Measurements from ENCODE around the gene LRRC18. TPM values are rescaled to one million over a fixed set of nuclear protein-coding genes. Genes with fewer than 3 reads are reported as not detected.

Gene LRRC18
- total RNA-seq, 1 donor from 2014 or later: not detected

- Histone ChIP-seq H3K27me3 (no peaks in the 10 kb centered on the region), H3K27ac (no peak overlapping the region), H3K36me3 (no peaks in the 10 kb centered on the region), H3K4me1 (no peaks in the 10 kb centered on the region), H3K9me3 (no peaks in the 10 kb centered on the region), H3K4me3 (no peak overlapping the region)
- no peak for TF ChIP-seq CTCF (IDR thresholded peaks at IDR 0.05)
- intact Hi-C loops (cut with DNase I): no loop called here
- peak in 1 of 2 donors; percentile 55 for DNase-seq (ENCODE audit: low spot score in 2 of 2)
These were observed 4.8 kb downstream of the LRRC18 start for GRCh38 chr10:48934672-48935501.

GRCh38 chr10:48932831-48933664, 6.6 kb downstream of the LRRC18 start:
- Histone ChIP-seq H3K27ac (no peak overlapping the region), H3K36me3 (no peaks in the 10 kb centered on the region), H3K4me1 (no peaks in the 10 kb centered on the region), H3K27me3 (no peaks in the 10 kb centered on the region), H3K4me3 (no peak overlapping the region), H3K9me3 (no peaks in the 10 kb centered on the region)
- peak in 1 of 2 donors; percentile 44 for DNase-seq (ENCODE audit: low spot score in 2 of 2)
- intact Hi-C loops (cut with DNase I): no loop called here
- no peak for TF ChIP-seq CTCF (IDR thresholded peaks at IDR 0.05)

GRCh38 chr10:48931188-48931587, 8.5 kb downstream of the LRRC18 start:
- DNase-seq (ENCODE audit: low spot score in 2 of 2): peak in 1 of 2 donors; percentile 12
- Histone ChIP-seq H3K27me3 (no peaks in the 10 kb centered on the region), H3K9me3 (no peaks in the 10 kb centered on the region), H3K27ac (no peak overlapping the region), H3K4me3 (no peak overlapping the region), H3K4me1 (no peaks in the 10 kb centered on the region), H3K36me3 (no peaks in the 10 kb centered on the region)
- no peak for TF ChIP-seq CTCF (IDR thresholded peaks at IDR 0.05)
- intact Hi-C loops (cut with DNase I): no loop called here

GRCh38 chr10:48929413-48929990, 10.1 kb downstream of the LRRC18 start:
- DNase-seq (ENCODE audit: low spot score in 2 of 2): peak in 1 of 2 donors; percentile 48
- Histone ChIP-seq H3K4me1 (no peaks in the 10 kb centered on the region), H3K27ac (no peak overlapping the region), H3K36me3 (no peaks in the 10 kb centered on the region), H3K27me3 (no peaks in the 10 kb centered on the region), H3K9me3 (no peaks in the 10 kb centered on the region), H3K4me3 (no peak overlapping the region)
- intact Hi-C loops (cut with DNase I): no loop called here
- TF ChIP-seq CTCF (IDR thresholded peaks at IDR 0.05): no peak

GRCh38 chr10:48926764-48927540, 12.7 kb downstream of the LRRC18 start:
- H3K4me1 ChIP-seq: no peaks in the 10 kb centered on the region
- H3K27ac ChIP-seq: no peak overlapping the region
- H3K4me3 ChIP-seq: no peak overlapping the region
- no peak for TF ChIP-seq CTCF (IDR thresholded peaks at IDR 0.05)
- no peaks in the 10 kb centered on the region for H3K27me3 ChIP-seq
- H3K36me3 ChIP-seq: no peaks in the 10 kb centered on the region
- H3K9me3 ChIP-seq: no peaks in the 10 kb centered on the region
- intact Hi-C loops (cut with DNase I): no loop called here
- DNase-seq (ENCODE audit: low spot score in 2 of 2): peak in 1 of 2 donors; percentile 18

Measured in ascending aorta (tissue), 2 donors.